ENCODE results near the gene PI3.
"Not testable (repeated sequence)": the region's sequence is repeated elsewhere in the genome, so short reads cannot be mapped to it uniquely, and the experiment has no call there.

DNA sequence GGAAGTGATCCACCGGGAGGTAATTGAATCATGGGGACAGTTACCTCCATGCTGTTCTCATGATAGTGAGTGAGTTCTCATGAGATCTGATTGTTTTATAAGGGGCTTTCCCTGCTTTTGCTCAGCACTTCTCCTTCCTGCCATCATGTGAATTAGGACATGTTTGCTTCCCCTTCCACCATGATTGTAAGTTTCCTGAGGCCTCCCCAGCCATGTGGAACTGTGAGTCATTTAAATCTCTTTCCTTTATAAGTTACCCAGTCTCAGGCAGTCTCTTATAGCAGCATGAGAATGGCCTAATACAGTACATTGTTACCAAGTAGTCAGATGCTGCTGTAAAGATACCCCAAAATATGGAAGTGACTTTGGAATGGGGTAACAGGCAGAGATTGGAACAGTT lies 19.9 kb upstream of the PI3 start:
- TF ChIP-seq, protein P1, sequence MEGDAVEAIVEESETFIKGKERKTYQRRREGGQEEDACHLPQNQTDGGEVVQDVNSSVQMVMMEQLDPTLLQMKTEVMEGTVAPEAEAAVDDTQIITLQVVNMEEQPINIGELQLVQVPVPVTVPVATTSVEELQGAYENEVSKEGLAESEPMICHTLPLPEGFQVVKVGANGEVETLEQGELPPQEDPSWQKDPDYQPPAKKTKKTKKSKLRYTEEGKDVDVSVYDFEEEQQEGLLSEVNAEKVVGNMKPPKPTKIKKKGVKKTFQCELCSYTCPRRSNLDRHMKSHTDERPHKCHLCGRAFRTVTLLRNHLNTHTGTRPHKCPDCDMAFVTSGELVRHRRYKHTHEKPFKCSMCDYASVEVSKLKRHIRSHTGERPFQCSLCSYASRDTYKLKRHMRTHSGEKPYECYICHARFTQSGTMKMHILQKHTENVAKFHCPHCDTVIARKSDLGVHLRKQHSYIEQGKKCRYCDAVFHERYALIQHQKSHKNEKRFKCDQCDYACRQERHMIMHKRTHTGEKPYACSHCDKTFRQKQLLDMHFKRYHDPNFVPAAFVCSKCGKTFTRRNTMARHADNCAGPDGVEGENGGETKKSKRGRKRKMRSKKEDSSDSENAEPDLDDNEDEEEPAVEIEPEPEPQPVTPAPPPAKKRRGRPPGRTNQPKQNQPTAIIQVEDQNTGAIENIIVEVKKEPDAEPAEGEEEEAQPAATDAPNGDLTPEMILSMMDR (conservative IDR thresholded peaks at IDR 0.05): not testable (repeated sequence)
- not testable (repeated sequence) for TF ChIP-seq ZFX (IDR thresholded peaks at IDR 0.05)

Measured in C4-2B (cell line).